Ureter (tissue), 1 donor: ENCODE results near the gene CDC16. TPM values are rescaled to one million over a fixed set of nuclear protein-coding genes. Genes with fewer than 3 reads are reported as not detected.
A peak's percentile ranks its signal among the peaks of the same experiment; 100 is the strongest.

Experiments
- DNase-seq: peaks from one replicate; pipeline ENCODE4 v3.0.0-alpha.2; 2020; ENCODE audit warnings: low spot score
- total RNA-seq: library from RNA; stranded (reverse); gene quantifications from one replicate; pipeline ENCODE4 v1.2.4, GENCODE V29; 2023
- donor health status: DM: yes; HTN: yes; CAD: no.

Gene CDC16
- total RNA-seq, 1 donor from 2014 or later = 86.7 TPM

- no peak for DNase-seq
These were observed 65.1 kb downstream of the CDC16 start for GRCh38 chr13:114299604-114300305.

GRCh38 chr13:114303700-114304327 is 69.1 kb downstream of the CDC16 start:
- DNase-seq = no peak

DNA sequence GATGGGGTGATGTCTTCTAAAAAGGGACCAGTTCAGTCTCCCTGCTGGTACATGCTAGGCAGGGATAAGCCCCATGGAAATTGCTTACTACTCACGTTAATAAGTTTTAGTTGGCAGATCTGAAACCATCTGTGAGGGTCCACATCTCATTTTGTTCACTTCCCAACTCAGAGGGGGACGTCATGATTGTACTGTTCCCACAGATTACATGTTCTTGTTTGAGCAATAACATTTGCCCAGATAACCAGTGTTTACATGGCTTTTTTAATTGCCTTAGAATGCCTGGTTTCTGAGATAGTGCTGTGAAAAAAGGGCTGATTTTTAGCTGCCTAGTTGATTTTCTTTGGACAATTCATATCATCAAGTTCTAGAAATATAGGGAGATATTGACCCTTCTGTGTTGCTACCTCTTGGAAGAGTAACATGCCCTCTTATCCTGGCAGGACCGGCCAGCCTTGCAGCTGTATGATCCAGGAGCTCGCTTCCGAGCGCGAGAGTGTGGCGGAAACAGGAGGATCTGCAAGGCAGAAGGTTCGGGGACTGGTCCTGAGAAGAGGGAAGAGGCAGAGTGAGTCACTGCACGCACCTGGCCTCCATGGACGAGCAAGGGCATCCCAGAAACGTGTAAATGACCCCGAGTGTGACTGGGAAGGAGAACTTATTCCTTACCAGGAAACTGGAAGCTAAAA is 69.8 kb downstream of the CDC16 start:
- no peak for DNase-seq

- DNase-seq = no peak
These were observed 74.4 kb downstream of the CDC16 start for GRCh38 chr13:114309086-114309485.

- no peak for DNase-seq
These were observed 75.2 kb downstream of the CDC16 start for GRCh38 chr13:114309806-114310410.

- no peak for DNase-seq
These were observed 76.3 kb downstream of the CDC16 start for GRCh38 chr13:114310956-114311355.

GRCh38 chr13:114311387-114311786 is 76.7 kb downstream of the CDC16 start:
- no peak for DNase-seq

- DNase-seq = no peak
These were observed 77.2 kb downstream of the CDC16 start for GRCh38 chr13:114311908-114312307.

DNA sequence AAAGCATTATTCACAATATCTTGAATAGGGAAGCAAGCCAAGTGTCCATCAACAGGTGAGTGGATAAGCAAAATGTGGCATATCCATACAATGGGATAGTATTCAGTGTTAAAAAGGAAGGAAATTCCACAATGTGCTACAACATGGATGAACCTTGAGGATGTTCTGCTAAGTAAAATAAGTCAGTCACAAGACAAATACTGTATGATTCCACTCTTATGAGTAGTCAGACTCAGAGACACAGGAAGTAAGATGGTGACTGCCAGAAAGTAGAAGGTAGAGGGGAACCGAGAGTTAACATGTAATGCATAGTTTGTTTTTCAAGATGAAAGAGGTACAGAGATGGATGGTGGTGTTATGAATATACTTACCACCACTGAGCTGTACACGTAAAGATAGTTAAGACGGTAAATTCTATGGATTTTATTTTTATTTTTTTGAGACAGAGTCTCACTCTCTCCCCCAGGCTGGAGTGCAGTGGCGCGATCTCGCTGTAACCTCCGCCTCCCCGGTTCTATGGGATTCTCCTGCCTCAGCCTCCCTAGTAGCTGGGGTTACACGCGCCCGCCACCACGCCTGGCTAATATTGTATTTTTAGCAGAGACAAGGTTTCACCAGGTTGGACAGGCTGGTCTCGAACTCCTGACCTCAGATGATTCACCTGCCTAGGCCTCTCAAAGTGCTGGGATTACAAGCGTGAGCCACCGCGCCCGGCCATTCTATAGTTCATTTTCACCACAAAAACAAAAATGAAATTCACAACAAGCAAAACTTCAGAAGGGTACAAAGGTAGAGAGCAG is 78.6 kb downstream of the CDC16 start:
- no peak for DNase-seq

DNA sequence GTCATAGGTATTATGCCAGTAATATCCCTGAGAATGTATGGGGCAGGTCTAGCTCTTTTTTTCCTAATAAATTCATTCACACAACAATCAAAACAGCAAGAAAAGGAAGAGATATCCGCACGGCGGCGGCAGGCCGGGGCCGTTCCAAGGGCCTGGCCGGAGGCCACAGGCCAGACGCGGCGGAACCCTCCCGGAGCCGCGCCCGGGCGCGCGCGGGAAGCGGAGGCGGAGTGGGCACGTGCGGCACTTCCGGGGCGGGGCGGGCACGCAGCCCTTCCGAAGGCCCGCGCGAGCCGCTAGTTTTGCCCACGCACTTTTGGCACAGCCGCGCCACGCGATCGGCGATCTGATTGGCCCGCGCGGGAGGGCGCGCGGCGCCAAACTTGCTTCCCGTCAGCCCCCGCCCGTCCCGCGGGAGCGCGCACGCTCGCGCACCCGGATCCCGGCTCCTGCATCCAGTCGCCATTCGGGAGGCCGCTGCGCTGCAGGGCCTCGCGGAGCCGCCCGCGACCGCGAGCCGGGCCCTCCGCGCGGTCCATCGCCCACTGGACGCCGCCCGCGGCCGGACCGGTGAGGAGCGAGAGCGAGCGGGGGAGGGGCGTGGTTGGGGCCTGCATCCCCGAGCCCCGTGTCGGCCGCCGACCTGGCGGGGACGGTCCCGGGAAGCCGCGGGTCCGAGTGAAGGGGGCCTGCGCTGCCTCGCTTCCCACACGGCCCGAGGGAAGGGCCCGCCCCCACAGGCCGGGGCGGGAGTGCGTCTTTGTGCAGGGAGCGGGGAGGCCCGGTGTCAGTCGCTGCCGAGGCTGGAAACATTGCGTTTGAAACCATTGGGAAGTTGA is 79.6 kb downstream of the CDC16 start, which contains the start of gene CHAMP1:
Gene CHAMP1 (plus strand): TSS at position 430 of the 839 bp plus-strand sequence. CDS start 9,340 bp downstream, outside the sequence.
- DNase-seq = peak; percentile 95

GRCh38 chr13:114315074-114315785 is 80.5 kb downstream of the CDC16 start:
- no peak for DNase-seq

DNA sequence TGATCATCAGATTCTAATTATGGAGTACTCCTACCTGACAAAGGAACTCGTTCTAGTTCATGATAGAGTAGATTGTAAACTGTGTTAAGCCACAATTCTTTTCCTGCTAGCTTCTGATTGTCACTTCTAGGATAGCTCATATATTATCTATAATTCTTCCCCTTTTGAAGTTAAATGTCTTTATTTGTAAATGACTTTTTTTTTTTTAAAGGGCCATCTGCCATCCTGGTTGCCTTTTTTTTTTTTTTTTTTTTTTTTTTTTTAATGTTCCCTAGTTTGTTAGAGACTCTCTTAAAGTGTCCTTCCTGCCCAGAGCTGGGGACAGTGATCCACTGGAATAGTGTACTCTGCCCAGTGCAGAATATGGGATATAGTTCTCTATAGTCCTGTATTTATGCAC is 83.9 kb downstream of the CDC16 start:
- no peak for DNase-seq

DNA sequence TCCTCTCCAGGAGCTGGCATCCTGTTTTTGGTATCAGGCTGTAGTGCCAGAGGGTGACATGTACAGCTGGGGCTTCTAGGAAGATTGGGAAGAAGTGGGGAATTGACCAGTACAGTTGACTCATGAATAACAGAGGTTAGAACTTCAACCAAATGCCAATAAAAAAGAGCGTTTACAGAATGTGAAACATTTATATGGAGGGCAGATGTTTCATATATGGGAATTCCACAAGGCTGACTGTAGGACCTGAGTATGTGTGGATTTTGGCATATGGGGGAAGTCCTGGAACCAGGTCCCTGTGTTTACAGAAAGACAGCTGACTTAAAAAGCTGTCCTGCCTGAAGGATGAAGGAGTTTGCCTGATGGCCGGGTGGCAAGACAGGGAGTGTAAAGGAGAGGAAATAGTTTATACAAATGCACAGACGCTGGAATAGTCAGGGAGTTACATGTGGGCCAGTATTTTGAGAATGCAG is 84.8 kb downstream of the CDC16 start:
- no peak for DNase-seq

DNA sequence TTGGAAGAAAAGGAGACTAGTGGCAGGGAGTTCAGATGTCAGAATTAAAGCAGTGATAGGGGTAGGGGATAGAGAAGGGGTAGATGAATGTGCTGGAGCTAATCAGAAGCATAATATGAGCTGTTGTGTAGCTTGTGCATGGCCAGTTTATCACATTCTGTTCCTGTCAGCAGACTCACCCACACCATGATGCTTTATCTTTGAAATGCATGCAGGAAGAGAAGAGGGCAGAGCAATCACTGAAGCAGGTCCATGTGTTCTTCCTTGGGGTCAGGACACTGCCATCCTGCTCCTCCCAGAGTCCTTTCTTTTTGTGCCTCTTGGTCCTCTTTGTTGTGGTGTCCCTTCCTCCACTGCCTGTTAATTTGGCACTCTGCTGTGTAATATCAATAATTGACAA is 85.4 kb downstream of the CDC16 start:
- no peak for DNase-seq

- DNase-seq = no peak
These were observed 86.6 kb downstream of the CDC16 start for GRCh38 chr13:114321256-114321655.

Other genes with a start within 250 kb of the CDC16 start
- 22.4 TPM for gene RASA3, start 102.3 kb upstream of the CDC16 start, total RNA-seq
- not detected for gene CFAP97D2, start 55.6 kb upstream of the CDC16 start, total RNA-seq
- gene UPF3A, start 46.7 kb downstream of the CDC16 start, total RNA-seq = 59.1 TPM
- 23.0 TPM for gene CHAMP1, start 79.6 kb downstream of the CDC16 start, total RNA-seq